IPS-15b (cell line): ENCODE data around the gene ARFRP1.

Experiments
- H3K27me3 ChIP-seq: one replicate; pipeline ENCODE4 v1.6.1; 2013; ENCODE audit warnings: low read length; ENCODE audit not compliant: control insufficient read depth, insufficient read depth
- H3K36me3 ChIP-seq: one replicate; pipeline ENCODE4 v1.6.1; 2013; ENCODE audit warnings: low read length; ENCODE audit not compliant: control insufficient read depth, insufficient read depth
- H3K4me1 ChIP-seq: one replicate; pipeline ENCODE4 v1.6.1; 2013; ENCODE audit warnings: mild to moderate bottlenecking, low read length; ENCODE audit not compliant: control insufficient read depth, insufficient read depth
- H3K4me3 ChIP-seq: one replicate; pipeline ENCODE4 v1.5.1; 2013; ENCODE audit warnings: low read depth, low read length
- H3K9ac ChIP-seq: one replicate; pipeline ENCODE4 v1.6.1; 2013; ENCODE audit warnings: low read depth, mild to moderate bottlenecking, low read length
- H3K9me3 ChIP-seq: one replicate; pipeline ENCODE4 v1.6.1; 2013; ENCODE audit warnings: mild to moderate bottlenecking, low read length; ENCODE audit not compliant: control insufficient read depth, insufficient read depth

Gene ARFRP1

GRCh38 chr20:63696306-63696627 lies 11.5 kb downstream of the ARFRP1 start:
- no peak overlapping the region for H3K4me3 ChIP-seq
- no peaks in the 10 kb centered on the region for H3K27me3 ChIP-seq
- peaks cover 13% of the 10 kb centered on the region for H3K36me3 ChIP-seq
- H3K9ac ChIP-seq: no peak overlapping the region
- H3K4me1 ChIP-seq: peaks cover 4% of the 10 kb centered on the region
- no peaks in the 10 kb centered on the region for H3K9me3 ChIP-seq

GRCh38 chr20:63695424-63696305 lies 12.1 kb downstream of the ARFRP1 start:
- Histone ChIP-seq H3K4me1 (peaks cover 4% of the 10 kb centered on the region), H3K36me3 (peaks cover 19% of the 10 kb centered on the region), H3K4me3 (no peak overlapping the region), H3K27me3 (no peaks in the 10 kb centered on the region), H3K9ac (no peak overlapping the region), H3K9me3 (no peaks in the 10 kb centered on the region)

GRCh38 chr20:63694584-63695423 lies 13.0 kb downstream of the ARFRP1 start:
- Histone ChIP-seq H3K9me3 (no peaks in the 10 kb centered on the region), H3K4me3 (no peak overlapping the region), H3K4me1 (peaks cover 4% of the 10 kb centered on the region), H3K9ac (no peak overlapping the region), H3K27me3 (no peaks in the 10 kb centered on the region), H3K36me3 (peaks cover 22% of the 10 kb centered on the region)

GRCh38 chr20:63693733-63694583 lies 13.8 kb downstream of the ARFRP1 start:
- no peaks in the 10 kb centered on the region for H3K27me3 ChIP-seq
- no peaks in the 10 kb centered on the region for H3K9me3 ChIP-seq
- peaks cover 23% of the 10 kb centered on the region for H3K36me3 ChIP-seq
- peaks cover 2% of the 10 kb centered on the region for H3K4me1 ChIP-seq
- no peak overlapping the region for H3K9ac ChIP-seq
- no peak overlapping the region for H3K4me3 ChIP-seq

- Histone ChIP-seq H3K4me1 (peaks cover 2% of the 10 kb centered on the region), H3K36me3 (peaks cover 25% of the 10 kb centered on the region), H3K9ac (no peak overlapping the region), H3K9me3 (no peaks in the 10 kb centered on the region), H3K27me3 (no peaks in the 10 kb centered on the region), H3K4me3 (no peak overlapping the region)
Measured at GRCh38 chr20:63693083-63693732, 14.6 kb downstream of the ARFRP1 start.

GRCh38 chr20:63692436-63693082 lies 15.2 kb downstream of the ARFRP1 start:
- H3K36me3 ChIP-seq: peaks cover 29% of the 10 kb centered on the region
- H3K9ac ChIP-seq: no peak overlapping the region
- H3K4me1 ChIP-seq: peaks cover 2% of the 10 kb centered on the region
- H3K9me3 ChIP-seq: no peaks in the 10 kb centered on the region
- H3K27me3 ChIP-seq: no peaks in the 10 kb centered on the region
- no peak overlapping the region for H3K4me3 ChIP-seq

GRCh38 chr20:63691711-63692435 lies 15.9 kb downstream of the ARFRP1 start:
- no peaks in the 10 kb centered on the region for H3K27me3 ChIP-seq
- H3K4me3 ChIP-seq: no peak overlapping the region
- H3K36me3 ChIP-seq: peaks cover 29% of the 10 kb centered on the region
- no peaks in the 10 kb centered on the region for H3K4me1 ChIP-seq
- no peaks in the 10 kb centered on the region for H3K9me3 ChIP-seq
- no peak overlapping the region for H3K9ac ChIP-seq

GRCh38 chr20:63690898-63691710 lies 16.7 kb downstream of the ARFRP1 start:
- Histone ChIP-seq H3K27me3 (no peaks in the 10 kb centered on the region), H3K9me3 (no peaks in the 10 kb centered on the region), H3K36me3 (peaks cover 29% of the 10 kb centered on the region), H3K4me1 (no peaks in the 10 kb centered on the region), H3K4me3 (no peak overlapping the region), H3K9ac (no peak overlapping the region)

GRCh38 chr20:63690003-63690897 lies 17.5 kb downstream of the ARFRP1 start:
- H3K9ac ChIP-seq: no peak overlapping the region
- peaks cover 29% of the 10 kb centered on the region for H3K36me3 ChIP-seq
- no peaks in the 10 kb centered on the region for H3K9me3 ChIP-seq

More at GRCh38 chr20:63690003-63690897, 17.5 kb downstream of the ARFRP1 start:
- Histone ChIP-seq H3K27me3 (no peaks in the 10 kb centered on the region), H3K4me1 (no peaks in the 10 kb centered on the region), H3K4me3 (no peak overlapping the region)
